Left ventricle myocardium superior (tissue), 1 donor: ENCODE measurements around the gene KCNJ3. TPM values are rescaled to one million over a fixed set of nuclear protein-coding genes. Genes with fewer than 3 reads are reported as not detected.

Experiments
- ATAC-seq: fragments of 200-7000 bp; cut with Tn5 transposase; one replicate; pipeline ENCODE4 v1.9.1; 2020; ENCODE audit warnings: mild to moderate bottlenecking, moderate library complexity
- DNase-seq: peaks from one replicate; pipeline ENCODE4 v3.0.0-alpha.2; 2020
- intact Hi-C: fragments of 100-400 bp; cut with micrococcal nuclease; formaldehyde crosslinking; loops from one replicate; pipeline ENCODE4 v1.11.0; 2022
- long read RNA-seq: library from polyadenylated mRNA; unstranded; transcript quantifications from one replicate; pipeline ENCODE4 v2.0.0, GENCODE V29; 2021
- total RNA-seq: library from RNA; stranded (reverse); fragmentation: NEBNext Ultra II Directional; extraction: Animal tissue kit (Norgen Biotek cat#: 25700); gene quantifications from one replicate; pipeline ENCODE4 v1.2.1, GENCODE V29; 2021
- donor health status: DM: no; HTN: yes; CAD: no; lungs with severe emphysema.

KCNJ3 gene, protein sequence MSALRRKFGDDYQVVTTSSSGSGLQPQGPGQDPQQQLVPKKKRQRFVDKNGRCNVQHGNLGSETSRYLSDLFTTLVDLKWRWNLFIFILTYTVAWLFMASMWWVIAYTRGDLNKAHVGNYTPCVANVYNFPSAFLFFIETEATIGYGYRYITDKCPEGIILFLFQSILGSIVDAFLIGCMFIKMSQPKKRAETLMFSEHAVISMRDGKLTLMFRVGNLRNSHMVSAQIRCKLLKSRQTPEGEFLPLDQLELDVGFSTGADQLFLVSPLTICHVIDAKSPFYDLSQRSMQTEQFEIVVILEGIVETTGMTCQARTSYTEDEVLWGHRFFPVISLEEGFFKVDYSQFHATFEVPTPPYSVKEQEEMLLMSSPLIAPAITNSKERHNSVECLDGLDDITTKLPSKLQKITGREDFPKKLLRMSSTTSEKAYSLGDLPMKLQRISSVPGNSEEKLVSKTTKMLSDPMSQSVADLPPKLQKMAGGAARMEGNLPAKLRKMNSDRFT
- total RNA-seq, result 2.0 TPM
- long read RNA-seq, result 0 reads

DNA sequence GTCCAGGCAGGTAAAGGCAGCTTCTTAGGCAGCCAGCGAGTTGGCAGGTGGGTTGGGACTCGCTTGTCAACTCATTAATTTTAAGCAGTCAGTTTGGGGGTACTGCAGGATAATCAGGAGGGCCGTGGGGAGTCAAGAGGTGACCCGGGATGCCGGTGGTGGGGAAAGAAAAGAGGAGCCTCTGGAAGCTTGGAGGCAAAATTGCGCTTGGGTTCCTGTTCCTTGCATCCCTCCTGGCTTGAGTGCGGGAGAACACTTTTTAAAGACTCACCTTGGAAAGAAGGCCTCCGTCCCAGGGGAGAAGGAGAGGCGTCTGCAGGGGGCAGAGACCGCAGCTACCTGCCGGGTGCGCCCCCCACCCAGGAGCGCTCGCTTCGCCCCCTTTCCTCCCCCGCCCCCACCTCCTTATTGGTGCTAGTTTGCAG, at the start of gene KCNJ3:
TSS of gene KCNJ3 (plus strand) at position 400 of the 425 bp plus-strand sequence. CDS start 81 bp downstream, outside the sequence.
- intact Hi-C loops, result no loop called here
- DNase-seq (no peak), ATAC-seq (no peak)

DNA sequence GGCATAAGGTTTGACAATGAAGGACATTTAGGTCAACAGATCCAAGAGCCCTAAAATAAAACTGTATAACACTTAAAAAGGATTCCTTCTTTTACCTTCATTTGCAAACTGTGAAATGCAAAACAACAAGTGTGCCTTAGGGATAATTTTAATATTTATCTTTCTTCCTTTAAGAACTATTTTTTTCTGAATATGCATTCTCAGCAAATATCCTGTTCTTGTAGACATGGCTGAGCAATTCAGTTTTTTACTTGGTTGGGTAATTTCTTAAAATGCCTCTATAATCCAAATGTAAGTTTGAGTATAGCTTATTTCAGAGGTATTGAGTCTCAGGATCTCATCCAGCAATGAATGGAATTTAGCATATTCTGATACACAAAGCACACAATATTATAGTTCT, 43.0 kb upstream of the KCNJ3 start:
- intact Hi-C loops, result no loop called here
- no peak for DNase-seq
- no peak for ATAC-seq

- intact Hi-C loops, result no loop called here
- DNase-seq (no peak), ATAC-seq (no peak)
Observed at GRCh38 chr2:154658854-154659253, 39.6 kb upstream of the KCNJ3 start.

GRCh38 chr2:154664248-154664647, 34.2 kb upstream of the KCNJ3 start:
- DNase-seq (no peak), ATAC-seq (no peak)
- intact Hi-C loops, result no loop called here

- DNase-seq (no peak), ATAC-seq (no peak)
- intact Hi-C loops, result no loop called here
Observed at GRCh38 chr2:154670083-154670482, 28.4 kb upstream of the KCNJ3 start.

DNA sequence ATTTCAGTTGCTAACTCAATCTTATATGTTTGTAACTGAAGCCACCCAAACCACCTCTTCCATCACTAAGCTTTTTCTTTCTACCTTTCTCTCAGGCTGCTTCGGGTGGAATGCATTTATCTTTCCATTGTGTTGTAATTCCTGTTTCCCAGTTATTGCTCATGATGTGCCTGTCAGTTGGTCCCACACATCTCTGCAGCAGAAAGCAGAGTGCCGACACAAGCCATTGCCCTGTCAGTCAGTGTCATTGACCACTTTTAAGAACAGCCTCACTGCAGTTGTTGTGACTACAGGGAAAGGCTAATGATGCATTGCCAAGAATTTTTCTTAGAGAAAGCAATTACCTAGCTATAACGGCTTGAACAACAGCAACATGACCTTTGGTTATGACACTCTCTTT, 24.8 kb upstream of the KCNJ3 start:
- no peak for DNase-seq

GRCh38 chr2:154677401-154677800, 21.1 kb upstream of the KCNJ3 start:
- ATAC-seq (no peak), DNase-seq (no peak)
- intact Hi-C loops, result no loop called here

More for the DNA sequence above, 24.8 kb upstream of the KCNJ3 start:
- ATAC-seq, result no peak
- intact Hi-C loops, result no loop called here

GRCh38 chr2:154681741-154682140, 16.8 kb upstream of the KCNJ3 start:
- intact Hi-C loops, result no loop called here
- no peak for ATAC-seq
- no peak for DNase-seq

GRCh38 chr2:154686162-154686561, 12.3 kb upstream of the KCNJ3 start:
- intact Hi-C loops, result no loop called here
- no peak for DNase-seq
- no peak for ATAC-seq

- ATAC-seq (no peak), DNase-seq (no peak)
- intact Hi-C loops, result no loop called here
Observed at GRCh38 chr2:154688373-154688772, 10.1 kb upstream of the KCNJ3 start.

- DNase-seq (no peak), ATAC-seq (no peak)
- intact Hi-C loops, result no loop called here
Observed at GRCh38 chr2:154689158-154689557, 9.3 kb upstream of the KCNJ3 start.

GRCh38 chr2:154692927-154693326, 5.6 kb upstream of the KCNJ3 start:
- DNase-seq (no peak), ATAC-seq (no peak)
- intact Hi-C loops, result no loop called here

DNA sequence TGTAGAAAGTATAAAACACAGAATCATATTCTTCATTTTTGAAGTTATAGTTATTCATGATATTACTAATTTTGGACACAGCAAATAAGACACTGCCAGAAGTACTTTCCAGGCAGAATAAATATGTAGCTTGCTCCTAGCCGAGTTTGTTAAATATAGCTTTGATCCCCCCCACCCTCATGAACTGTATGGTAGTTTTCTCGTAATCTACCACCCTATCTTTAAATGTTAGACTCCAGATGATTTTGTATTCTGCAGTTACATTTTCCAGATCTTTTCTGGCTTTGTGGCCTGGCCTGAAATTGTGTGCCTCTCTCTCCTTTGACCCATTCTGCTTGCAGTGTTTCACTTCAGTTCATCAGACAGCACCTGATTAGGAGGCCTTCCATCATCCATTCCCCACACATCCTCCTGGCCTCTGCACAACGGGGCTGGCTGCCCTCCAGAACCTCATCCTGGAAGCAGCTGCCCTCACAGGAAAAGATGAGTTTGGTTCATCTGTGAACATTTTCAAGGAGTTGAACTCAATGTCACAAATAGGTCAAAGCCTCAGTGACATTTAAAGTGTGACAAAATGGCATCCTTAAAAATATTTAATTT, 4.7 kb upstream of the KCNJ3 start:
- DNase-seq, result no peak
- intact Hi-C loops, result no loop called here
- no peak for ATAC-seq

- no peak for DNase-seq
- no peak for ATAC-seq
- intact Hi-C loops, result no loop called here
Observed at GRCh38 chr2:154694881-154695280, 3.6 kb upstream of the KCNJ3 start.

- intact Hi-C loops, result no loop called here
- ATAC-seq (no peak), DNase-seq (no peak)
Observed at GRCh38 chr2:154696369-154696768, 2.1 kb upstream of the KCNJ3 start.

DNA sequence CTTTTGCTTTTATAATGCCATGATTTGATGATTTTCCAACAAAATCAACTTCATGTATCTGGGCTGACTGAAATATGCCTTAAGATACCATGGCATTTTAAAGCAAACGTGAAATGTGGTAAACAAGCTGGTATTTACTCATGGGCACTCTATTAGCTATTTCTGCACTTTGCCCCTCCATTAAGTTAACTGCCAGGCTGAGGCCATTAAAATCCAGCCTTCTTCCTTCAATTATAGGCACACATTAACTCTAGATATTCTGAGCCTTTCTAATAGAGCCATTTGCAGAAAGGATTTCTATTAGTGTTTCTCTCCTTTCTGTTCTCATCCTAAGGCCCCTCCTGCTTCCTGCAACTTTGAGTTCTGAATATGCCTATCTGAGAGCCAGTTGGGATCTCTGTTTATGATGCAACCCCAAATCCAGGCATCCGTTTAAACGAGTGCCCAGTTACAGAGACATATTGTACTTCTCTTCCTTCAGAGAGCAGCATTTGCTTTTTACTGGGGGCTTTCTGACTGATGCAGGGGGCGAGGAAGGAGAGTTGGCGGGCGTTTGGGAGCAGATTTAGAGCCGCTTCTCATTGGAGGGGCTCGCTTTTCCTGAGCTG, 1.6 kb upstream of the KCNJ3 start:
- DNase-seq (no peak), ATAC-seq (no peak)
- intact Hi-C loops, result no loop called here

DNA sequence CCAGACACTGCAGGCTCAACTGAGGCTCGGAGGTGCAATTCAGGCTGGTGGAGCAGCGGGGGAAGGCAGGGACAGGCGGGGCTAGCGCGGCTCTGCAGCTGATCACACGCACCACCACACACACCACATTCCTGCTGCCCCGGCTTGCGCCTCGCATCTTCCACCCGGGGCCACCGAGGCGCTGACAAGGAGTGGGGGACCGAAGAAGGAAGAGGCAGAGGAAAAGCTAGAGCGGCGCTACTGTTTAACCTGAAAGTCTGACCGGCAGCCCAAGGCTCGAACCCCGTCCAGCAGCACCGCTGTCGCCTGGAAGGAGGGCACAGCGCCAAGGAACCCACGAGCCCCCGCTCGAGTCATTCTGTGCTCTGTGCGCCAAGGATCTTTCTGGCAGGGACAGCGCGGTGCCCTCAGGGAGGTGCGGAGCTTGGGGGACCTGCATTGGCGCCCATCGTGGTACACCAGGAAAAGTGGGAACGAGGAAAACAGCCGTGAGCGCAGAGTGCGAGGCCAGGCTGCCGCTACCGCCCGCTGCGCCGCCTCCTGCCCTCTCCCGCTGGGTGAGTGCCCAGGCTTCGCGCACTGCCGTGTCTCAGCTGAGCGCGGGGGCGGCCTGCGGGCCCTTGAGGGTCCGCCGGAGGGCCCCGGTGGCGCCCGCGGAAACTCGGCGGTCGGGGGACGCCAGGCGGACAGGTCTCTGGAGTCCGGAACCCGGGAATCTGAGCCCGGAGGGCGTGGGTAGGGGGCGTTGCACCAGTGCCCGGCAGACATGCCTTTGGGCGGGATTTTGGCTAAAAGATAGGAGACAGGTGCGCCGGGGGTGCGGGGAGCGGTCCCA, 860 bp upstream of the KCNJ3 start:
- ATAC-seq, result peak; percentile 46
- intact Hi-C loops, result no loop called here
- DNase-seq, result peak; percentile 23

DNA sequence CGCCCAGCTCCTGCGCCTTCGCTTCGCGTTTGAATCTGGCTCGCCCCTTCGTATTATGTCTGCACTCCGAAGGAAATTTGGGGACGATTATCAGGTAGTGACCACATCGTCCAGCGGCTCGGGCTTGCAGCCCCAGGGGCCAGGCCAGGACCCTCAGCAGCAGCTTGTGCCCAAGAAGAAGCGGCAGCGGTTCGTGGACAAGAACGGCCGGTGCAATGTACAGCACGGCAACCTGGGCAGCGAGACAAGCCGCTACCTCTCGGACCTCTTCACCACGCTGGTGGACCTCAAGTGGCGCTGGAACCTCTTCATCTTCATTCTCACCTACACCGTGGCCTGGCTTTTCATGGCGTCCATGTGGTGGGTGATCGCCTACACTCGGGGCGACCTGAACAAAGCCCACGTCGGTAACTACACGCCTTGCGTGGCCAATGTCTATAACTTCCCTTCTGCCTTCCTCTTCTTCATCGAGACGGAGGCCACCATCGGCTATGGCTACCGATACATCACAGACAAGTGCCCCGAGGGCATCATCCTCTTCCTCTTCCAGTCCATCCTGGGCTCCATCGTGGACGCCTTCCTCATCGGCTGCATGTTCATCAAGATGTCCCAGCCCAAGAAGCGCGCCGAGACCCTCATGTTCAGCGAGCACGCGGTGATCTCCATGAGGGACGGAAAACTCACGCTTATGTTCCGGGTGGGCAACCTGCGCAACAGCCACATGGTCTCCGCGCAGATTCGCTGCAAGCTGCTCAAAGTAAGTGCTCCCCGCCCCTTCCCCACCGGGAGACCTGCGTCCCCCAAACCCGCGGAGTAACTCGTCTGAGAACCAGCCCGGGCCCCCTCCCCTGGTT, 453 bp downstream of the KCNJ3 start:
- intact Hi-C loops, result no loop called here
- ATAC-seq (no peak), DNase-seq (peak; percentile 23)

- DNase-seq (no peak), ATAC-seq (no peak)
- intact Hi-C loops, result no loop called here
Observed at GRCh38 chr2:154699575-154699930, 1.1 kb downstream of the KCNJ3 start.
